ENCODE results near the gene TMEM62. TPM values are rescaled to one million over a fixed set of nuclear protein-coding genes. Genes with fewer than 3 reads are reported as not detected.
"Not testable (repeated sequence)": the region's sequence is repeated elsewhere in the genome, so short reads cannot be mapped to it uniquely, and the experiment has no call there.

TMEM62 gene
- total and polyA plus RNA-seq, 10 donors, result 17.7 to 47.7 (median 29.9) TPM

DNA sequence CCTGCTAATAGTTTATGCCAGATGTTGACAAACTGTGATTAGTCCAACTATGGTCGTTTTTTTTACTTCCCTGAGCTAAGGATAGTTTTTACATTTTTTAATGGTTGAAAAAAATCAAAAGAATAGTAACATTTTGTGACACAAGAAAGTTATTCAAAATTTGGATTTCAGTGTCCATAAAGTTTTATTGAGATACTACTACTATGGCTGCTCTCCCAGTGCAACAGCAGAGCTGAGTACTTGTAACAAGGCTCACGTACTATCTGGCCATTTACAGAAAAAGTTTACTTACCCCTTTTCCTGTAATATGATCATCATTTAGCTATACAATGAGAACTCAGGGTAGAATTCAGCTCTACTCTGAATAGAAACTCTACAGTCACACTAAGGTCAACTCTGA is 11.5 kb upstream of the TMEM62 start:
- Histone ChIP-seq H3K4me3 (no peak overlapping the region), H3K27me3 (replicated peaks in 1 of 7) (no peaks in the 10 kb centered on the region), H3K4me1 (peaks cover 0 to 30% (median 9%) of the 10 kb centered on the region in 6 donors), H3K36me3 (no peaks in the 10 kb centered on the region), H3K27ac (peak overlapping the region in 2 of 8 donors; percentile 80 to 81), H3K9me3 (no peaks in the 10 kb centered on the region)
- no peak for DNase-seq
- WGBS, 5 donors, result 58 to 79% (median 67%) methylated on average over 2 of the region's 2 CpGs
- intact Hi-C loops (cut with DNase I; ENCODE audit: low total_unique reads), result no loop called here
- TF ChIP-seq POLR2A (IDR thresholded peaks at IDR 0.05) (no peak), POLR2AphosphoS5 (IDR thresholded peaks at IDR 0.05) (no peak), CTCF (IDR thresholded peaks at IDR 0.05 in 8 of 11, conservative IDR thresholded peaks at IDR 0.05 in 3 of 11) (no peak)

DNA sequence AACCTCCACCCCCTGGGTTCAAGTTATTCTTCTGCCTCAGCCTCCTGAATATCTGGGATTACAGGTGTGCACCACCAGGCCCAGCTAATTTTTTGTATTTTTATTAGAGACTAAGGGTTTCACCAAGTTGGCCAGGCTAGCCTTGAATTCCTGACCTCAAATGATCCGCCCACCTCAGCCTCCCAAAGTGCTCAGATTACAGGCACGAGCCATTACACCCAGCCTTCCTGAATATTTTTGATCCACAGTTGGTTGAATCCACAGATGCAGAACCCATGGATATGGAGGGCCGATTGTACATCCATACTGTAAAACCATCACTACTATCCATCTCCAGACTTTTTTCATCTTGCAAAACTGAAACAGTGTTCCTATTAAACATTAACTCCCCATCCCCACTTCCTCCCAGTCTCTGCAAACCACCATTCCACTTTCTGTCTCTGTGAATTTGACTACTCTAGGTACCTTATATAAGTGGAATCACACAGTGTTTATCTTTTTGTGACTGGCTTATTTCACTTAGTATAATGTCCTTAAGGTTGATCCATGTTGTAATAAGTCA is 8.2 kb upstream of the TMEM62 start:
- Histone ChIP-seq H3K4me3 (no peak overlapping the region), H3K27ac (no peak overlapping the region), H3K4me1 (peaks cover 0 to 28% (median 11%) of the 10 kb centered on the region in 6 donors), H3K27me3 (replicated peaks in 1 of 7) (no peaks in the 10 kb centered on the region), H3K36me3 (no peaks in the 10 kb centered on the region), H3K9me3 (peaks cover 0 to 15% (median 4%) of the 10 kb centered on the region in 8 donors)
- TF ChIP-seq POLR2AphosphoS5 (IDR thresholded peaks at IDR 0.05) (no peak), POLR2A (IDR thresholded peaks at IDR 0.05) (no peak), CTCF (IDR thresholded peaks at IDR 0.05 in 8 of 11, conservative IDR thresholded peaks at IDR 0.05 in 3 of 11) (no peak)
- 79 to 90% (median 85%) methylated on average over 3 of the region's 3 CpGs for WGBS, 5 donors
- intact Hi-C loops (cut with DNase I; ENCODE audit: low total_unique reads), result no loop called here
- DNase-seq, result no peak

DNA sequence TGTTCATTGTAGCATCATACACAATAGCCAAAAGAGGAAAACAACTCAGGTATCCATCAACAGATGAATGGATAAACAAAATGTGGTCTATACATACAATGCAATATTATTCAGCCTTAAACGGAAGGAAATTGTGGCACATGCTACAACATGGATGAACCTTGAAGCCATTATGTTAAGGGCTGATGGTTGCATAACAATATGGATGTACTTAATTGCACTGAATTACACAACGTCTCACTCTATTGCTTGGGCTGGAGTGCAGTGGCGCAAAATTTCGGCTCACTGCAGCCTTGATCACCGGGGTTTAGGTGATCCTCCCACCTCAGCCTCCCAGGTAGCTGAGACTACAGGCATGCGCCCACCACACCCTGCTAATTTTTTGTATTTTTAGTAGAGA is 7.0 kb upstream of the TMEM62 start:
- TF ChIP-seq POLR2AphosphoS5 (IDR thresholded peaks at IDR 0.05), result no peak
- no peak for DNase-seq
- Histone ChIP-seq H3K27me3 (replicated peaks in 1 of 7) (no peaks in the 10 kb centered on the region), H3K9me3 (peaks cover 0 to 15% (median 4%) of the 10 kb centered on the region in 8 donors), H3K27ac (no peak overlapping the region), H3K4me3 (no peak overlapping the region), H3K36me3 (no peaks in the 10 kb centered on the region), H3K4me1 (peaks cover 0 to 28% (median 11%) of the 10 kb centered on the region in 6 donors)
- 52 to 93% (median 78%) methylated on average over 6 of the region's 6 CpGs for WGBS, 5 donors
- intact Hi-C loops (cut with DNase I; ENCODE audit: low total_unique reads), result no loop called here

DNA sequence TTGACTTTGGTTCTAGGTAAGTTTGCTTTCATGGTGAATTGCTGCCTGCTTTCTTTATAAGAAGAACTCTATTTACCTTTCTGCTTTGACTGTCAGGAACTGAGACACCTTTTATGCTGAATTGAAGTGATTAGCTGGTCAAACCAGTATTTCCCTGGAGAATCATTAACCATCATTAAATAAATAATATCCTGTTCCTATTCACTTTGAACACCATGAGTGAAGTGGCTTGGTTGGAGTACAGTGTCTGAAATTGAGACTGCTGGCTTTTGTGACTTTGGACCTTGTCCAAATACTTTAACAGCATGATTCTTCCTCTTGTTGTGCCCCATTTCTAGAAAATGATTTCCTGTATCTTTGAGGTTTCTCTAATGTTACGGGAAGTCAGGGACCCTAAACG is 5.6 kb upstream of the TMEM62 start:
- H3K4me1 ChIP-seq, result peaks cover 0 to 26% (median 8%) of the 10 kb centered on the region in 6 donors
- H3K9me3 ChIP-seq, result peaks cover 0 to 15% (median 4%) of the 10 kb centered on the region in 8 donors
- DNase-seq, result no peak
- intact Hi-C loops (cut with DNase I; ENCODE audit: low total_unique reads), result no loop called here
- TF ChIP-seq POLR2AphosphoS5 (IDR thresholded peaks at IDR 0.05), result no peak
- TF ChIP-seq POLR2A (IDR thresholded peaks at IDR 0.05), result no peak
- no peak for TF ChIP-seq CTCF (IDR thresholded peaks at IDR 0.05 in 8 of 11, conservative IDR thresholded peaks at IDR 0.05 in 3 of 11)
- WGBS, 5 donors, result 20 to 37% (median 25%) methylated on average over 2 of the region's 2 CpGs
- no peak overlapping the region for H3K4me3 ChIP-seq
- no peaks in the 10 kb centered on the region for H3K27me3 ChIP-seq (replicated peaks in 1 of 7)
- H3K27ac ChIP-seq, result no peak overlapping the region
- no peaks in the 10 kb centered on the region for H3K36me3 ChIP-seq

DNA sequence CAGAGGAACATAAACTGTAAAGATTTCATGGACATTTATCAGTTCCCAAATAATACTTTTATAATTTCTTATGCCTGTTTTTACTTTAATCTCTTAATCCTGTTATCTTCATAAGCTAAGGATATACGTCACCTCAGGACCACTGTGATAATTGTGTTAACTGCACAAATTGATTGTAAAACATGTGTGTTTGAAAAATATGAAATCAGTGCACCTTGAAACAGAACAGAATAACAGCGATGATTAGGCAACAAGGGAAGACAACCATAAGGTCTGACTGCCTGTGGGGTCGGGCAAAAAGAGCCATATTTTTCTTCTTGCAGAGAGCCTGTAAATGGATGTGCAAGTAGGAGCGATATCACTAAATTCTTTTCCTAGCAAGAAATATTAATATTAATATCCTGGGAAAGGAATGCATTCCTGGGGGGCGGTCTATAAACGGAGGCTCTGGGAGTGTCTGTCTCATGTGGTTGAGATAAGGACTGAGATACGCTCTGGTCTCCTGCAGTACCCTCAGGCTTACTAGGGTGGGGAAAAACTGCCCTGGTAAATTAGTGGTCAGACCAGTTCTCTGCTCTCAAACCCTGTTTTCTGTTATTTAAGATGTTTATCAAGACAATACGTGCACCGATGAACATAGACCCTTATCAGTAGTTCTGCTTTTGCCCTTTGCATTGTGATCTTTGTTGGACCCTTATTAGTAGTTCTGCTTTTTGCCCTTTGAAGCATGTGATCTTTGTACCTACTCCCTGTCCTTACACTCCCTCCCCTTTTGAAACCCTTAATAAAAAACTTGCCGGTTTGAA is 5.0 kb upstream of the TMEM62 start:
- H3K27me3 ChIP-seq (replicated peaks in 1 of 7); H3K27ac ChIP-seq; H3K4me3 ChIP-seq; intact Hi-C loops (cut with DNase I; ENCODE audit: low total_unique reads); DNase-seq; H3K36me3 ChIP-seq: not testable (repeated sequence)
- 62 to 78% (median 70%) methylated on average over 10 of the region's 10 CpGs for WGBS, 5 donors
- H3K9me3 ChIP-seq, result peaks cover 0 to 15% (median 4%) of the 10 kb centered on the region in 8 donors
- peaks cover 0 to 28% (median 11%) of the 10 kb centered on the region in 6 donors for H3K4me1 ChIP-seq

Measured in spleen (tissue), 11 donors.